HG02678 (cell line): ENCODE measurements around the gene XRCC3.

Experiments
- ATAC-seq: cut with Tn5 transposase; IDR thresholded peaks from one replicate; pipeline ENCODE4 v1.9.1; 2021; ENCODE audit warnings: mild to moderate bottlenecking, moderate library complexity; ENCODE audit not compliant: unreplicated experiment

The XRCC3 gene

DNA sequence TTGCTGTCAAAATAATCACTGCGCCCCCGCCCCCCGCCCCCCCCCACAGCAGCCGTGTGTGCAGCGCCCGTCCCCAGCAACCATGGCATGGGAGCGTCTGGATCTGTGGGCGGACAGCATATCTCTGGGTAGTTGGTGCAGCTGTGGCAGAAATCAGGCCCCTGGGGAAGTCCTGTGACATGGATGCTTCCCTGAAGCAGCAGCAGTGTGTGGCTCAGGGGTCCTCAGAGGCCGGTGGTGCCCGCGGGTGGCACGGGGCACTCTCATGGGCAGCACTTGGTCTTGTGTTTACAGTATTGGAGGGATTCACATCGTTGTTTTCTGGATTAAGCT lies 19.2 kb downstream of the XRCC3 start:
- ATAC-seq, result no peak

DNA sequence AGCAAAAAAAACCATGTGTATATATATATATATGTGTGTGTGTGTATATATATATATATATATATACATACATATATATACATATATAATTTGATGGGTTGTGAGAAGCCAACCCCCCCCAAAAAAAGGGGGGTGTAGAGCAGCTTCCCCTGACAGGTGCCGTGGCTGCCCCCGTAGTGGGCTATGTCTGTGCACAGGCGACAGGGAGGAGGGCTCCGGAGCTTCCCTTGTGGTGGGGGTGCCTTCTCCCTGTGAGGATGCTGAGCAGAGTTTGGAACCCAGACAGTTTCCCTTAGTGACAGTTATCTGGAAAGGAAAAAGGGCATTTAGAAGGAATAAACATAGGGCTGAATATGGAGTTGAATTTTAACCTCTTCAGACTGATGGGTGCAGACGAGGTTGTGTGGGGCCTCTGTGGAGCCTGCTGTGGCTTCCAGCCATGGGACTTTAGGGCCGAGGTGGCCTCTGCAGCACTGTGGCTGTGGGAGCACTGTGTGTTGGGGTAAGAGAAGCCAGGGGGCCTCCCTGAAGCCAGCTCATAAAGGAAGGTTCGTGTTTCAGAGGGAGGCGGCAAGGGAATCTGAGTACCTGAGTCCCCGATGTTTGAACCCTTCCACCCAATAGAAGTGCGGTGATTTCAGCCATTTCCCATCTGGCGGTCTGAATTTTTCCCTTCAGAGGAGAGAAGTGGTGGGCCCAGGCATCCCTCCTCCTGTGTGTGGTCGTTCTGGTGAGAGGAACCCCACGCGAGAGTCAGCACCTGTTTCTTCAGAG lies 19.8 kb downstream of the XRCC3 start:
- ATAC-seq, result no peak

DNA sequence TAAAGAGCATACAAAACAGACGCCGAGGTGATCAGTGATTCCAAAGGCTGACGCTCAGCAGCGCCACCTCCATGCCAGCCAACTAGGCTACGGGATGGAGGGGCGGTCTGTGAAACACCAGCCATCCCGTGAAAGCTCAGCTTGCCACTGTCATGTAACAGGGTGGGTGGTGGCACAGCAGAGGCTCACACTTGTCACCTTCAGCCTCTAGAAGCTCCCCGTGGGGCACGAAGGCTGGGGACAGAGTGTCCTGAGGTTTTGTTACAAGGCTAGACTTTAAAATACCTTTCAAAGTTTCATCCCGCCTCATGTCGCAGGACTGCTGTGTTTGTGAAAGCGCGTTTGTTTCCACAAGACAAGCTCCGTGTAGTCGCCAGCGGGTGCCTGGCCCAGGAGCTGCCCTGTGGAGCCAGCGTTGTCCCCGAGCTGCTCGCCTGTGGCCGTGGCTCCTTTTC lies 20.7 kb downstream of the XRCC3 start:
- no peak for ATAC-seq

DNA sequence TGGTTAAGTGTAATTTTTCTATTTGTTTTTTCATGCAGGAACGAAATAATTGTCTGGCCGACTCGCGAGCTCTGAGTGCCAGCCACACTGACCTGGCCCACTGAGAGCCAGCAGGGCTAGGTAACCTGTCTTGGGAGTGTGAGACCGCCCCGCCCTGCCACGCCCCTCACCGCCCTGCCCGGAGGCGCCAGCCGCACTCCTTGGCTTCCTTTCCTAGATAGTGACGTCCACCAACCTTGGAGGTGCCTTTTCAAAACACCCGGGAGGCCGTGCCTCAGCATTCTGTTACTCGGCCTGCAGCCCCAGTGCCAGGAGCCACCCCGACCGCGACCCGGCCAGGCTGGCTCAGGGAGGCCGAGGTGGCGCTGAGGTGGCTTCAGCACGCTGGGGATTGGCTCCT lies 21.7 kb downstream of the XRCC3 start:
- ATAC-seq, result no peak

DNA sequence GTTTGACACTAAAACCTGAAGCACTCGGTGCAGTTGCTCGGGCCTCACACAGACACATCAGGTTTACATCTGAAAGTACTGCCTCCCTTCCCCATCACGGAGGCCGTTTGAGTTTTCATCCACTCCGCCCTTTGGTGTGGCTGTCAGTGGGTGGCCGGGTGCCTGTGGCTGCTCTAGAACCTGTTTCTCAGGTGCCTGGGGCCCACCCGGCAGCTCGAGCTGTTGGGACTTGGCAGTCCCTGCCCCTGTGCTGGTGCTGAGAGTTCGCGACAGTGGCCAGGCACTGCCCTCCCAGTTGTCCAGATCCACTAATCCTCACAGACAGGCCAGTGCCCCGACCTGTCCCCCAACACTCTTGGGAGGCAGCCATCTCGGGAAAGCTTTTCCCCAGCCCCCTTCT lies 22.4 kb downstream of the XRCC3 start:
- ATAC-seq, result no peak

DNA sequence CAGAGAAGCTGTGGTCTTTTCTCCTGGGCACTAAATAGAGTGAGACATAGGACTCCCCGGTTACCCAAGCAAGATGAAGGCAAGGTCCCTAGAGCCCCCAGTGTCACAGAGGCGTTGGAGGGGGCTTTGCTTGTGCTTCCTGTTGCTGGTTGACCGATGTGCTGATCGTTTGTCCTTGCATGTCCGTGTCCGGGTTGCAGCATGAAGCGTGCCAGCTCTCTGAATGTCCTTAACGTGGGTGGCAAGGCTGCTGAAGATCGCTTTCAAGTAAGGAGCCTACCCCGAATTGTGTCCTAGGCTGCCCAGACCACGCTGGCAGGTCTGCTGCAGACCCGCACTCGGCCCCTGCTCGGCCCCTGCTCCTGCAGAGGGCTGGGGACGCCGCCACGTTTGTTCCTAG lies 23.1 kb downstream of the XRCC3 start:
- ATAC-seq, result peak; percentile 18

DNA sequence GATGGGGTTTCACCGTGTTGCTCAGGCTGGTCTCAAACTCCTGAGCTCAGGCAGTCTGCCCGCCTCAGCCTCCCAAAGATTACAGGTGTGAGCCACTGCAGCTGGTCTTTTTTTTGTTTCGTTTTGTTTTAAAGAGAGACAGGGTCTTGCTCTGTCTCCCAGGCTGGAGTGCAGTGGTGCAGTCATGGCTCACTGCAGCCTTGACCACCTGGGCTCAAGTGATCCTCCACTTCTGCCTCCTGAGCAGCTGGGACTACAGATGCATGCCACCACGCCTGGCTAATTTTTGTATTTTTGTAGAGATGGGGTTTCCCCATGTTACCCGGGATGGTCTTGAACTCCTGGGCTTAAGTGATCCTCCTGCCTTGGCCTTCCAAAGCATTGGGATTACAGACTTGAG lies 23.6 kb downstream of the XRCC3 start:
- peak; percentile 79 for ATAC-seq

DNA sequence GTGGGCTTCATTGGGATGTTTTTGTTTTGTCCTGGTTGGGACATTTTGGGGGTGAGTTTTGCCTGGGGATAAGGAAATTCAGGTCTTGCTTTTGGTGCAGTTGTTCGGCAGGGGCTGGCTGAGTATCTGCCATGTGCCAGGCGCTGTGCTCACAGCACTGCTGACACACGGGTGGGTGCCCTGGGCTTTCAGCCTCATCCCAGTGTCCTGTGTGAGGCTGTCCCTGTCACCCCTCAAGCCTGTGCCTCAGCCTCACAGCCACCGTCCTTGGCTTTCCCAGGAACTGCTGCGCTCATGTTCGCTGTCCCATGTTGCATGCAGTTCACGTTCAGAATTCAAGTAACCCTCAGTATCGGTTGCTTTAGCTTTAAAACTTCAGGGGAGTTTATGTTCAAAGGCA lies 24.9 kb downstream of the XRCC3 start:
- ATAC-seq, result no peak

DNA sequence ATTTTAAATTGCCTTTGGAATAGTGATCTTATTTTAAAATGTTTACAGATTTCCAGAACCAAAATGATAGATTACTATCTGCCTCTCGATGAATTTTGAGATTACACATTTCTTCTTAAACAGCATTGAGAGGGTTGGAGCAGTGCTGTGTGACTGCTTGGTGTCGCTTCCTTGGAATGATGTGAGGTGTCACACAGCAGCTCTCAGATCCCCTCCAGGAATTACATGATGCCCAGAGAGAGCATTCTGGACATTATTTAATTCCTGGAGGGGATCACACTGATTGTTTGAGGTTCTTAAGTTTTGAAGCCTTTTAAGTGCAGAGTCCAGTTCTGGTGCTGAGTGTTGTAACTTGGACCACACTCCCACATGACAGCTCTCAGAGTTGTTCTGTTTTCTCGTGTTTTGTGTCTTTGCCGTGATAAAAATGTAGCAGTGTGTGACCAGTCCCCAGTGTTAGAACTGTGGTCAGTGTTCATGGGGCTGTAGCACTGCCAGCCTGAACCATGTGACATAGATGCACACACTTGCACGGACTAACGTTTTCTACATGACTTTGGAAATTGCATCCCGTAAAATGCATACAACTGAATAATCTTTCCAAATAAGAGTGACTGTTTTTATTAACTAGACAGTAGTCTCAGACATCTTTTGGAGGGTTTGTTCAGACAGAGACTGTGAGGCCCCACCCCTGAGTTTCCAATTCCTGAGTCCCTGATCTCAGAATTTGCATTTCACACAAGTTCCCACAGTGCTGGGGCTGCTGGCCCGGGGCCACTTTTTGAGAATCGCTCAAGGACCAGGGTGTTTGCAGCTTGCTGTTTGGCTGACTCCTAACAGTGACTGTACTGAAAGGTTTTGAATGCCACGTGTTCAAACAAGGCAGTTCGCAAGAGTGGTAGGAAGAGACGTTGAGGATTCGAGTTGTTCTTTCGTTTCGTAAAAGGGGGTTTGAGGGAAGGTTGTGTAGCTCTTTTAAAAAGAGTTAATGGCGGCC lies 26.0 kb downstream of the XRCC3 start:
- no peak for ATAC-seq

DNA sequence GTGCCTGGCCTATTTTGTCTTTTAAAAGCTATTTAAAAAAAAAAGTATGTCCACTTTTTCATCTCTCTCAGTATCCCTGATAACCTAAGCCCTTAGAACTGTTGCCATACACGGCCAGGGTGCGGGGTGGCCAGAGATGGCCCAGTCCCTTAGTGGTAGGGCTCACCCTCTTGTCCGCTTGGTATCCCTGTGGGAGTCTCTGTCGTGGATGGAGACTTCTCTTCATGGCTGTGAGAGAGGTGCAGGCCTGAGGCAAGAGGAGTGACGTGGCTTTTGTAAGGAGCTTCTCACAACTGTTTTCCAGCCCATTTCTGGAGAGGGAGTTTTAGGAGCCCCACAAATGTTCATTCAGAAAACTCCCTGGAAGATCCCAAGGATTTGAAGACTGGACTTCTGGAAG lies 26.8 kb downstream of the XRCC3 start:
- no peak for ATAC-seq

DNA sequence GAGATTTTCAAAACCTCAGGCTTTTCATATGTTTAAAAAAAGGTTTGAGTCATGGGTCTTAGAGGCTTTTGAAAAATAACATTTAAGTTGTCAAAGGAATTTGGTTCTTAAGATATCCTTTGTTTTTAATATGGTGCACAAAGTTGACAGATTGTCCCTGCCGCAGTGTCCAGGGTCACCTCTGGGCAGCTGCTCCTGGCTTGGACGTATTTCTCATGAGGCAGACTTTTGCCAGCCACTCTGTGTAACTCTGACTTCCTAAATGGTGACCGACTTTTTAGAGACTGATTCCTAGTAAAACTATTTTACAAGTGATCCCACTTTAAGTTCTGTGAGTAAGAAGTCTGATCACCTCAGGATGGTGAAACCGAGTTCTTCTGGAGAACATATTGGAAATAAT lies 27.5 kb downstream of the XRCC3 start:
- ATAC-seq, result no peak

DNA sequence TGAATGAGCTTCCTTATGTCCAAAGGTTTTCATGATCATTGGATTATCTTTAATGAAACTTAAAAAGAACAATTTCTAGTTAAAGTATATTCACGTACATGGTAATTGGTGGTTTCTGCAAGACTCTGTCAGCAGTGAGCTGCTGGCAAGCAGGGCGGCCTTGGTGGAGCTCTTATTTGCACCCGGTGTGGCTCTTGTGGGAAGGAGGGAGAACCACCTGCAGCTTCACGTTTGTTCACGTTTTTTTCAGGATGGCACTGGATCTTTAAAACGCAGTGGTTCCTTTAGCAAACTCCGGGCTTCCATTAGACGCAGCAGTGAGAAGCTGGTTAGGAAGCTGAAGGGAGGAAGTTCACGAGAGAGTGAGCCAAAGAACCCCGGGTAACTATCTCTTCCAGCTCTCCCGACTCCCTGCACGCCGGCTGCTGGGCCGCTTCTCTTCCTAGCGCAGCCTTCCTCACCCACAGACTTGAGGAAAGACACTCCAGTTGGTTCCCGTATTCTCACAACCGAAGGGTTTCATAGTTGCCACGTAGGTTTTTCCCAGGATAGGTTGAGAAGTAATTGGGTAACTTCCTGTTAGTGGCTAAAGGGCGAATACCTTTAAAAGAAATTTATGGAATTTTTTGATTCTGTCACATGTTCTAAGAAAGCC lies 28.3 kb downstream of the XRCC3 start:
- ATAC-seq, result no peak

DNA sequence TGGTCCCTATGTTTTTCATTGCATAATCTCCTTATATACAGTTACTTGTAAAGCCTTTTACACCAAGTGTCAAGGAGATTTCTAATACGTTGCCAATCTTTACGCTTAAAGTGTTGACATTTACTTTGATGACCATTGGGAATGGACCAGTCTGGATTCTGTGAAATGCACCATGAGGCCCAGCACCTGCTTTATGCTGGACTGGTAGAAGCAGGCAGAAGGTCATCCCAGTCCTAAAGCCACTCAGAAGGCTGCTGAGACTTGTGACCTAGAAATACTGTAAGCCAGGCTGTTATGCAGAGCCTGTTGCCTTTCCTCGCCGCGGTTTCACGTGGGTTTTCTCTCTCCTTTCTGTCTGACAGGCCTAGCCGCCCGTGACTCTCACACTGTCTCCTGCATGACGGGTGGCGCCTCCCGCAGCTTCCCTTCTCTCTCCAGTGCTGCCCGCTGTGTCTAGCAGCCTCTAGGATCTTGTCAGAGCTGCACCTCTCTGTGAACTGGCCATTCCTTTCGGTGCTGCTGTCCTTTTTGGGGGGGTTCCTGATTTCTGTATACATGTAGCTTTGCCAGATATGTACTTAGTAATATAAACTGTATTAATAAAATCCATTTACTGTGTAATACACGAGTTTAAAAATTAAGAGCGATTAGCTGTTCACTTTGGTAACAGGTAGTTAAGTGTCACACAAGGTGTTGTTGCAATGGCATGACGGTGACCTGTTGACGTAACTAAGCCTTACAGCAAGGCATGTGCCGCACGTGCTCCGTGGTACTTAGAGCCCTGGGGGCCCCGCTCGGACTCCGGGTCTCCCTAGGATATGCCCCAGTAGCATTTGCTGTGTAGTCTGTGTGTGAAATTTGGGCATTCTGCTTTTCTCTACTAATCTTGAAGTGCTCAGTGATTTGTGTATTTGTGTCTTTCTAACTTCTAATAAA lies 29.7 kb downstream of the XRCC3 start:
- no peak for ATAC-seq

DNA sequence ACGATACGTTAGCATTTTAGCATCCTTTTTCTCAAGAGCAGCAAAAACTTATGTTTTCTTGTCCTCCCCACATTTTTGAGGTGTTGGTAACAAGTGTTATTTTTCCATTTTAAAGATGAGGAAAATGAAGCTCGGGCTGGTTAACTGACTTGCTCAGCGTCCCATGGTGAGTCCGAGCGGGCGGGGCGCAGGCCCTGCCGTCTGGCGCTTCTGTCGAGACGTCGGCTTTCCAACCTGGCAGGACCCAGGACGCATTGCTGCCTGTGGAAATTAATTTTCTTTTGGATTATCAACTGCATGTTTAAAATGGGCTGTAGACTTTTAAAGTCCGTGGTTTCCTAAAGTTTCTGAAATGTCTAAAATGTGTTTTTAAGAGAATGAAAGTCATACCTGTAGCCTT lies 30.4 kb downstream of the XRCC3 start:
- ATAC-seq, result no peak

DNA sequence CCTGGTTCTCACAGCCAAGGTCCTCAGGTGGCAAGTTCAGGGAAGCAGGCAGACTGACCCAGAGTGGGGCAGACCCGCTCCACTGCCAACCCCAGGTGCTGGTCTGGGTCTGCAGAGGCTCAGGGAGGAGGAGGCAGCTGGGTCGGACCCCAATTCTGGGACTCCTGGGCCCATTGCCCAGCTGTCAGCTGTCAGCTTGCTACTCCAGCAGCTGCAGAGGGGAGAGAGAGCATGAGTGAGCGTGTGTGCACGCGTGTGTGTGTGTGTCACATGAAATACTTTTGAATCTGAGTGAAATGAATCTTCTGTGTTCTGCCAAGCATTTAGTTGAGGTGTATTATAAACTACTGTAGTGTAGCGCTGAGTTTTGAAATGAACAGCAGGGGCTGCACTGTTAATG lies 30.8 kb downstream of the XRCC3 start:
- no peak for ATAC-seq

DNA sequence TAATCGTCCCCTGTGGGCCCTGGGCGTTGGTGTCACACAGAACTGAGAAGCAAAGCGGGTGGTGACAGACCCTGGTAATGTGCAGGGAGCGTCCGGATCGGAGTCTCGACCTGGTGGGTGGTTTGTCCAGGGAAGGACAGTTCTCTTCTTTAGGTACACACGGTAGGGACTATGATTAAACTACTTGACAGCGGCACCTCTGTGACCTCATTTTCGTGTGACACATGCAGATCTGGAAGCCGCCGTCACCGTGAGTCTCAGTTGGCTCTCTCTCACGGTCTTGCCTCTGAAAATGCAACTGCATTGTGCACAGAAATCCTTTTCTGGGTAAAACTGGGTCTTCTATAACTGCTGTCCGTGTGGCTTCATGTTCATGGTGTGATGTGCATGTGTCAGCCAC lies 32.1 kb downstream of the XRCC3 start:
- ATAC-seq, result no peak

DNA sequence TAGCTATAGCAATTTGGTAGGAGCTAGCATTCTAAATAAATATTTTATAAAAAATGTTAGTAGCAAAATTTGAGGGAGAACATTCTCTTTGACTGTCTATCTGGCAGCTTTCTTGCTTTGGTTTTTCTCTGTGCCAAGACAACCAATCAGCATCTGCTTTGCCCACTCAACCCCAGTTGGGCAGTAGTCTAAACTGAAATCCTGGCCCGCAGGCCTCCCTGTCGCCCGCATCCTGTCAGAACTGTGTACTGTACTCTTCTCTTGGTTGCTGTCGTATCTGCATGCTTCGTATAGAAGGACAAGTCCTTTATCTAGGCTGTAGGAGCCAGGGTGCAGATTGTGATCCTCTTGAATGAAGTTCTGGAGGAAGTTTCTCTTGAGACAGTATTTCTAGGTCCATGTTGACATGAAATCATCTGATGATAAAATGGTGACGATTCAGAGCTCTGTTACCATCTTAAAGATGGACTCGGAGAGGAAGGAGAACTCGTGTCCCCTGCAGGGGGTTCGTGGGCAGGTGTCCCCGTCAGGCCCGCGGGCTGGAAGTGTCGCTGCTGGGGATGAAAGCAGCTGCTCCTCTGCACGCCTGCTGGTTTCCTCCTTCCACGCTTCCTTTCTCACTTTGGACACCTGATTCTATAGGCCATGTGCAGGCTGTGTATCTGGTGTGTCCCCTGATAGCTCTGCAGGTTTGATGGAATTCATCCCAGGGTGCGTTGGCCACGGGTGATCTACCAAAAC lies 34.6 kb downstream of the XRCC3 start:
- ATAC-seq, result no peak

DNA sequence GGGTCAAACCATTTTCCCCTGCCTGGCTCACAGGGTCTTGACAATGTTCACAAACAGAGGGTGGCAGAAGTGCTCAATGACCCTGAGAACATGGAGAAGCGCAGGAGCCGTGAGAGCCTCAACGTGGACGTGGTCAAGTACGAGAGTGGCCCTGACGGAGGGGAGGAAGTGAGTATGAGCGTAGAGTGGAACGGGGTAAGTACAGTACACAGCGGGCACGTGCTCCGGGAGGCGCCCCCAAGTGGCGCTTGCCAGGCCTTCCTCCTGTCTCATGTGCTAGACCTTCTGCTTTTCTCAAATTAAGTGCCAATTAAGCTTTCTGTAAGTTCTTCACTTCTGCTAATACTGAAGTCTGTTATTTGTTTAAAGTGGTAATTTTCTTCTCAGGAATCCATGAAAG lies 35.9 kb downstream of the XRCC3 start:
- ATAC-seq, result no peak

DNA sequence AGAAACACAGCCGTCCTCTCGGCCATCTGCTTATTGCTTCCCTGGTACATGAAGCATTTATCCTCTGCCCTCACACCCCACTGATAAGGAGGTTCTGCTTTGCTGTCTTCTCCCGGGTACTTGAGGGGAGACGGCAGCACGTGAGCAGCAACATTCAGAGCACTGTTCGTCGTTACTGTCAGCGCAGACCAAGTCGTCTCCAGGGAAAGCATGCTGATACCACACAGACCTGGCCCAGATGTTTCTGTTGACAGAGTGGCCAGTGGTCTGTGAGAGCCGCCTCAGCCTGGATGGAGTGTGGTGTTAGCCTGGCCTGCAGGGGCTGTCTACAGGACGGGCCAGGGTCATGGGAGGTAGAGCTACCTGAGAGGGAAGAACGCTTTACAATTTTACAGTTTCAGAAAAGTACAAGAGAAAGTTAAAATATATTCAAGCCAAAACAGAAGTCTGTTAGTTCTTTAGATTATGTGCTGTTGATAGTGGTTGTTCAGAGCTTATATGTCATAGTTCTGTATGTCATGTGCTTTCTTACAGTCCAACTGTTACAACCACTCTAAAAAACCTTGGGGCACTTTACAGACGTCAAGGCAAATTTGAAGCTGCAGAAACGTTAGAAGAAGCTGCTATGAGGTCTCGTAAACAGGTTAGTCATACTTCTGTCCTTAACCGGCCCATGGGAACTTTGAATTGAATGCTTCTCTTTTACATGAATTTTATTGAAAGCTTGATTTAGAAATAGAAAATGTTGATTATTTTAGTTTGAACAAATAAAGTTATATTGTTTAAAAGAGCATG lies 38.2 kb downstream of the XRCC3 start:
- no peak for ATAC-seq
